Kidney (tissue), 14 donors: ENCODE data around the gene BEND5. TPM values are rescaled to one million over a fixed set of nuclear protein-coding genes. Genes with fewer than 3 reads are reported as not detected.

ENCODE experiments used
- DNase-seq, 5 donors: peaks; one replicate each; pipeline ENCODE4 v3.0.0-alpha.2; 2013 to 2020
- FAIRE-seq: peaks from 2 replicates; lab custom pipeline; 2012; peaks lifted over from hg19 to GRCh38; lab: Jason Lieb, UNC
- H3K27ac ChIP-seq, 2 donors: one replicate each; pipeline ENCODE4 v1.7.0; 2013; ENCODE audit warnings: low read depth in 2 of 2, low read length in 2 of 2, inconsistent platforms in 1 of 2
- H3K27me3 ChIP-seq: one replicate; pipeline ENCODE4 v1.7.1; 2013; ENCODE audit warnings: low read length, inconsistent platforms; ENCODE audit not compliant: control insufficient read depth, insufficient read depth
- H3K36me3 ChIP-seq, 3 donors: one replicate each; pipeline versions ENCODE4 v1.7.0 to v1.7.1; 2013; ENCODE audit warnings: low read length in 3 of 3, control low read depth in 1 of 3, inconsistent platforms in 1 of 3; ENCODE audit not compliant: insufficient read depth in 3 of 3, control insufficient read depth in 2 of 3
- H3K4me1 ChIP-seq, 3 donors: one replicate each; pipeline versions ENCODE4 v1.7.0 to v1.7.1; 2013; ENCODE audit warnings: low read length in 3 of 3, inconsistent platforms in 1 of 3, low read depth in 1 of 3; ENCODE audit not compliant: control insufficient read depth in 2 of 3, insufficient read depth in 2 of 3
- H3K4me3 ChIP-seq, 3 donors: one replicate each; pipeline versions ENCODE4 v1.7.0 to v1.8.1; 2013; ENCODE audit warnings: low read length in 3 of 3, control low read depth in 1 of 3, inconsistent platforms in 1 of 3
- H3K9ac ChIP-seq, 3 donors: one replicate each; pipeline versions ENCODE4 v1.7.0 to v1.7.1; 2013; ENCODE audit warnings: low read length in 3 of 3, control low read depth in 1 of 3, inconsistent platforms in 1 of 3
- H3K9me3 ChIP-seq, 3 donors: one replicate each; pipeline versions ENCODE4 v1.7.0 to v1.7.1; 2013; ENCODE audit warnings: low read length in 3 of 3, control low read depth in 1 of 3, inconsistent platforms in 1 of 3; ENCODE audit not compliant: control insufficient read depth in 2 of 3, insufficient read depth in 1 of 3
- CTCF ChIP-seq: IDR thresholded peaks from 3 replicates; pipeline ENCODE4 v1.5.1; 2012; ENCODE audit warnings: mild to moderate bottlenecking, moderate library complexity, borderline replicate concordance; ENCODE audit not compliant: insufficient read depth; ENCODE audit errors: extremely low read depth
- intact Hi-C: fragments of 100-400 bp; cut with DNase I; formaldehyde crosslinking; loops from one replicate; pipeline ENCODE4 v1.11.1; 2022
- polyA plus RNA-seq: library from polyadenylated mRNA; stranded (reverse); fragments of 350-450 nt; fragmentation: Illumina TruSeq; extraction: RNeasy Lipid Tissue Mini Kit (QIAGEN cat#74804); gene quantifications from one replicate; pipeline ENCODE4 v1.2.3, GENCODE V29; 2014; ENCODE audit warnings: low read depth, low replicate concordance; ENCODE audit not compliant: insufficient read depth
- total RNA-seq: library from RNA; stranded (reverse); fragmentation: NEBNext Ultra II Directional; extraction: Animal tissue kit (Norgen Biotek cat#: 25700); gene quantifications from one replicate; pipeline ENCODE4 v1.2.1, GENCODE V29; 2021
- donor health status: control.
- donor health status: control.
- donor health status: control.
- donor health status: control.
- donor health status: control.
- donor health status: DM: yes; HTN: yes; CAD: no.
- donor health status: Normal renal cell carcinoma (clear cell type).

Gene BEND5
- total and polyA plus RNA-seq, 2 donors from 2014 or later, result 11.6 to 27.1 TPM

GRCh38 chr1:48794816-48795215, 18.1 kb upstream of the BEND5 start:
- Histone ChIP-seq H3K4me3 (no peak overlapping the region), H3K9me3 (no peaks in the 10 kb centered on the region), H3K4me1 (peaks cover 0 to 3% (median 0%) of the 10 kb centered on the region in 3 donors), H3K27me3 (no peaks in the 10 kb centered on the region), H3K36me3 (no peaks in the 10 kb centered on the region), H3K27ac (no peak overlapping the region), H3K9ac (no peak overlapping the region)
- DNase-seq, result no peak
- TF ChIP-seq CTCF, result no peak
- intact Hi-C loops, result no loop called here
- FAIRE-seq, result no peak

GRCh38 chr1:48793863-48794262, 17.2 kb upstream of the BEND5 start:
- Histone ChIP-seq H3K36me3 (no peaks in the 10 kb centered on the region), H3K9ac (no peak overlapping the region), H3K27me3 (no peaks in the 10 kb centered on the region), H3K9me3 (no peaks in the 10 kb centered on the region), H3K4me3 (no peak overlapping the region), H3K27ac (no peak overlapping the region), H3K4me1 (peaks cover 0 to 3% (median 0%) of the 10 kb centered on the region in 3 donors)
- FAIRE-seq (no peak), DNase-seq (no peak)
- no peak for TF ChIP-seq CTCF
- intact Hi-C loops, result no loop called here

- no peak for FAIRE-seq
- intact Hi-C loops, result no loop called here
- H3K36me3 ChIP-seq, result no peaks in the 10 kb centered on the region
Observed at GRCh38 chr1:48792961-48793360, 16.3 kb upstream of the BEND5 start.

More at GRCh38 chr1:48792961-48793360, 16.3 kb upstream of the BEND5 start:
- Histone ChIP-seq H3K27ac (no peak overlapping the region), H3K9ac (no peak overlapping the region), H3K4me3 (no peak overlapping the region), H3K9me3 (no peaks in the 10 kb centered on the region), H3K4me1 (peaks cover 0 to 3% (median 0%) of the 10 kb centered on the region in 3 donors), H3K27me3 (no peaks in the 10 kb centered on the region)
- TF ChIP-seq CTCF, result no peak
- DNase-seq, result no peak
